Right atrium auricular region (tissue), 2 donors: ENCODE measurements around the gene FAM181B. TPM values are rescaled to one million over a fixed set of nuclear protein-coding genes. Genes with fewer than 3 reads are reported as not detected.

ENCODE experiments used
- DNase-seq: peaks from one replicate; pipeline ENCODE4 v3.0.0-alpha.2; 2019; ENCODE audit warnings: low spot score
- H3K27ac ChIP-seq, 2 donors: fragments of 200-600 bp; sonication (generic); 1 replicate in 1 of 2; 2 replicates in 1 of 2; pipeline ENCODE4 v1.5.1; 2016 to 2019
- H3K27me3 ChIP-seq, 2 donors: fragments of 200-600 bp; sonication (generic); one replicate each; pipeline versions ENCODE4 v1.5.1 to v1.6.0; 2017 to 2019
- H3K36me3 ChIP-seq: fragments of 200-600 bp; sonication (generic); one replicate; pipeline ENCODE4 v1.5.1; 2016
- H3K4me1 ChIP-seq, 2 donors: fragments of 200-600 bp; sonication (generic); one replicate each; pipeline versions ENCODE4 v1.5.1 to v1.6.0; 2017 to 2019
- H3K4me3 ChIP-seq, 2 donors: fragments of 200-600 bp; sonication (generic); 1 replicate in 1 of 2; 2 replicates in 1 of 2; pipeline ENCODE4 v1.5.1; 2017 to 2019; ENCODE audit warnings: mild to moderate bottlenecking in 1 of 2, moderate library complexity in 1 of 2
- H3K9me3 ChIP-seq, 2 donors: fragments of 200-600 bp; sonication (generic); one replicate each; pipeline ENCODE4 v1.5.1; 2019
- total RNA-seq, 2 donors: library from RNA; depleted of rRNA; stranded (reverse); fragments of >200 nt; gene quantifications; one replicate each; pipeline ENCODE4 v1.1.0, GENCODE V29; 2016
- TF ChIP-seq, protein P1 (sequence below), 2 donors: fragments of 200-600 bp; sonication (generic); IDR thresholded peaks; one replicate each; pipeline ENCODE4 v1.5.1; 2019; ENCODE audit warnings: antibody characterized with exemption in 2 of 2

FAM181B gene
- total RNA-seq, 2 donors from 2014 or later, result 2.4 to 3.7 TPM

GRCh38 chr11:82731691-82732277 lies 1.9 kb downstream of the FAM181B start:
- no peaks in the 10 kb centered on the region for H3K36me3 ChIP-seq
- no peaks in the 10 kb centered on the region for H3K9me3 ChIP-seq
- H3K4me3 ChIP-seq, result peak overlapping the region; percentile 65 to 66
- peaks cover 0 to 11% of the 10 kb centered on the region in 2 donors for H3K4me1 ChIP-seq
- no peak for DNase-seq
- H3K27ac ChIP-seq, result peak overlapping the region in 1 of 2 donors; percentile 74
- H3K27me3 ChIP-seq, result peaks cover 0 to 5% of the 10 kb centered on the region in 2 donors
- TF ChIP-seq, protein P1, sequence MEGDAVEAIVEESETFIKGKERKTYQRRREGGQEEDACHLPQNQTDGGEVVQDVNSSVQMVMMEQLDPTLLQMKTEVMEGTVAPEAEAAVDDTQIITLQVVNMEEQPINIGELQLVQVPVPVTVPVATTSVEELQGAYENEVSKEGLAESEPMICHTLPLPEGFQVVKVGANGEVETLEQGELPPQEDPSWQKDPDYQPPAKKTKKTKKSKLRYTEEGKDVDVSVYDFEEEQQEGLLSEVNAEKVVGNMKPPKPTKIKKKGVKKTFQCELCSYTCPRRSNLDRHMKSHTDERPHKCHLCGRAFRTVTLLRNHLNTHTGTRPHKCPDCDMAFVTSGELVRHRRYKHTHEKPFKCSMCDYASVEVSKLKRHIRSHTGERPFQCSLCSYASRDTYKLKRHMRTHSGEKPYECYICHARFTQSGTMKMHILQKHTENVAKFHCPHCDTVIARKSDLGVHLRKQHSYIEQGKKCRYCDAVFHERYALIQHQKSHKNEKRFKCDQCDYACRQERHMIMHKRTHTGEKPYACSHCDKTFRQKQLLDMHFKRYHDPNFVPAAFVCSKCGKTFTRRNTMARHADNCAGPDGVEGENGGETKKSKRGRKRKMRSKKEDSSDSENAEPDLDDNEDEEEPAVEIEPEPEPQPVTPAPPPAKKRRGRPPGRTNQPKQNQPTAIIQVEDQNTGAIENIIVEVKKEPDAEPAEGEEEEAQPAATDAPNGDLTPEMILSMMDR (IDR thresholded peaks at IDR 0.05), result no peak

DNA sequence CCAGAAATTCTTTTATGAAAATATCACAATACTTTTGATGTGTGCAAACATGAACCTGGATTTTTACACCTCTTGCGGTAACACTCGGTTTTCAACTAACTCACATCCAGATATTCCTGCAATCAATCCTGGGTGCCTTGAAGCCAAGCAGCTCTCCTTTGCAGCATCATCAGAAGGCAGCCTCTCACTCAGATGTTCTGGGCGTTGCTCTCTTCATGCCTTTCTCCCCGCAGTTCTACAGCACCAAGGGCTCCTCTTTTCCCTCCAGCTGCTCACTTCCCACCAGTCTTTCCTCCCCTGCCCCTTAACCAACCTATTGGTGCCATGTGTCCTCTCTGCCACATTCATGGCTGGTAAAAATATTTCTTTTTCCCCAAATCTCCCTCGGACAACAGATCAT lies 2.9 kb downstream of the FAM181B start:
- Histone ChIP-seq H3K36me3 (no peaks in the 10 kb centered on the region), H3K4me3 (no peak overlapping the region), H3K9me3 (no peaks in the 10 kb centered on the region), H3K27me3 (peaks cover 0 to 5% of the 10 kb centered on the region in 2 donors), H3K4me1 (peaks cover 0 to 11% of the 10 kb centered on the region in 2 donors), H3K27ac (no peak overlapping the region)
- TF ChIP-seq, protein P1 (IDR thresholded peaks at IDR 0.05), result no peak
- no peak for DNase-seq

- H3K27ac ChIP-seq, result no peak overlapping the region
- H3K4me3 ChIP-seq, result no peak overlapping the region
- no peak for DNase-seq
- H3K9me3 ChIP-seq, result no peaks in the 10 kb centered on the region
- H3K27me3 ChIP-seq, result peaks cover 0 to 5% of the 10 kb centered on the region in 2 donors
- TF ChIP-seq, protein P1 (IDR thresholded peaks at IDR 0.05), result no peak
- no peaks in the 10 kb centered on the region for H3K36me3 ChIP-seq
- H3K4me1 ChIP-seq, result peaks cover 0 to 11% of the 10 kb centered on the region in 2 donors
Observed at GRCh38 chr11:82730286-82730685, 3.4 kb downstream of the FAM181B start.

DNA sequence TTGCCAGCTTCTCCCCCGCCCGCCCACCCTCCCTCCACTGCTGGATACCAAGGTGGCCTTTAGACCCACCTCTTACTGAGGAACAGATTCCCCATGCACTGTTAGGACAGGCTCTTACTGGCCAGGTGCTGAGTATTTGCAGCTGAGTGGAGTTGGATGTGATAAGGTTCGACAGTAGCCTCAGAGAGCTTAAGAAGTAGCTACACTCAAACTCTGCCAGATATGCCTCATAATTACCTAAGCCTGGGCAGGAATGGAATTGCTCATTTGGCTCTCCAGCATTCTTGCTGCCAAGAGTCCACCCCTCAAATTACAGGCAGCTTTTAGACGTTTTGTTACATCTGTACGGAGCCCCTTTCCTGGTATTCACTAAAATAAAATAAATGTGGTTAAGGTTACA lies 9.6 kb downstream of the FAM181B start:
- H3K9me3 ChIP-seq, result no peaks in the 10 kb centered on the region
- no peaks in the 10 kb centered on the region for H3K27me3 ChIP-seq
- H3K27ac ChIP-seq, result no peak overlapping the region
- TF ChIP-seq, protein P1 (IDR thresholded peaks at IDR 0.05), result no peak
- no peak for DNase-seq
- no peaks in the 10 kb centered on the region for H3K36me3 ChIP-seq
- no peak overlapping the region for H3K4me3 ChIP-seq
- H3K4me1 ChIP-seq, result peaks cover 0 to 9% of the 10 kb centered on the region in 2 donors

GRCh38 chr11:82722231-82722630 lies 11.4 kb downstream of the FAM181B start:
- DNase-seq, result no peak

More at GRCh38 chr11:82722231-82722630, 11.4 kb downstream of the FAM181B start:
- H3K27me3 ChIP-seq, result no peaks in the 10 kb centered on the region
- no peak overlapping the region for H3K4me3 ChIP-seq
- TF ChIP-seq, protein P1 (IDR thresholded peaks at IDR 0.05), result no peak
- no peak overlapping the region for H3K27ac ChIP-seq
- no peaks in the 10 kb centered on the region for H3K9me3 ChIP-seq
- peaks cover 0 to 14% of the 10 kb centered on the region in 2 donors for H3K4me1 ChIP-seq
- H3K36me3 ChIP-seq, result no peaks in the 10 kb centered on the region
